Thyroid gland (tissue), 4 donors: ENCODE results near the gene SLC25A13.

Source experiments
- CTCF ChIP-seq, 6 experiments: fragments of 200-600 bp in 3 of 6; fragments of 450-650 bp in 3 of 6; sonication (generic) in 3 of 6; IDR thresholded peaks; one replicate each; pipeline ENCODE4 v1.5.1; 2016 to 2019; ENCODE audit warnings: antibody characterized with exemption in 6 of 6, mild to moderate bottlenecking in 2 of 6, inconsistent platforms in 1 of 6, moderate library complexity in 1 of 6
- POLR2A ChIP-seq, 2 donors: fragments of 450-650 bp; IDR thresholded peaks; one replicate each; pipeline ENCODE4 v1.6.1; 2017; ENCODE audit warnings: antibody characterized with exemption in 2 of 2, mild to moderate bottlenecking in 2 of 2, moderate library complexity in 1 of 2

- no peak for TF ChIP-seq POLR2A (IDR thresholded peaks at IDR 0.05)
- no peak for TF ChIP-seq CTCF (IDR thresholded peaks at IDR 0.05)
Observed at GRCh38 chr7:96217147-96217546, 104.8 kb downstream of the SLC25A13 start.
